ENCODE measurements around the gene ZP1.

DNA sequence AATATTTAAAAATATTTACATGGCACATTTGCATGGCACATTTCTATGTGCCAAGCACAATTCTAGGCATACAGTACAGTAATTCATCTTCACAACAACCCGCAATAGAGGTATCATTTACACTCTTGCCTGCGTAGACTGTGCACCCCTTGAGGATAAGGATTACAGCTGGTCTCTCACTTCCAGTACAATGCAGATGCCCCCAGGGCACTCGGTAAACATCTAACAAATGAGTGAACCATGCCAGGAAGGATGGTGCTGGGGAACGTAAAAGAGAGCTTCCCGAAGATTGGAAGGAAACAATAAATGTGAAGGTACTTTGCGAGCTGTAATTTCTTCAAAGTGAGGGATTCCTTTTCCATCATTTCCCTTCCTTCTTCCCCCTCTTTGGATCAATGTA, 37.7 kb downstream of the ZP1 start:
- TF ChIP-seq, protein P1, sequence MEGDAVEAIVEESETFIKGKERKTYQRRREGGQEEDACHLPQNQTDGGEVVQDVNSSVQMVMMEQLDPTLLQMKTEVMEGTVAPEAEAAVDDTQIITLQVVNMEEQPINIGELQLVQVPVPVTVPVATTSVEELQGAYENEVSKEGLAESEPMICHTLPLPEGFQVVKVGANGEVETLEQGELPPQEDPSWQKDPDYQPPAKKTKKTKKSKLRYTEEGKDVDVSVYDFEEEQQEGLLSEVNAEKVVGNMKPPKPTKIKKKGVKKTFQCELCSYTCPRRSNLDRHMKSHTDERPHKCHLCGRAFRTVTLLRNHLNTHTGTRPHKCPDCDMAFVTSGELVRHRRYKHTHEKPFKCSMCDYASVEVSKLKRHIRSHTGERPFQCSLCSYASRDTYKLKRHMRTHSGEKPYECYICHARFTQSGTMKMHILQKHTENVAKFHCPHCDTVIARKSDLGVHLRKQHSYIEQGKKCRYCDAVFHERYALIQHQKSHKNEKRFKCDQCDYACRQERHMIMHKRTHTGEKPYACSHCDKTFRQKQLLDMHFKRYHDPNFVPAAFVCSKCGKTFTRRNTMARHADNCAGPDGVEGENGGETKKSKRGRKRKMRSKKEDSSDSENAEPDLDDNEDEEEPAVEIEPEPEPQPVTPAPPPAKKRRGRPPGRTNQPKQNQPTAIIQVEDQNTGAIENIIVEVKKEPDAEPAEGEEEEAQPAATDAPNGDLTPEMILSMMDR (conservative IDR thresholded peaks at IDR 0.05; ENCODE audit: low read length) = no peak
- TF ChIP-seq EZH2phosphoT487 (IDR thresholded peaks at IDR 0.05; ENCODE audit: borderline replicate concordance) = no peak
